Type B pancreatic cell (in vitro differentiated cells): ENCODE results near the gene MATCAP1. TPM values are rescaled to one million over a fixed set of nuclear protein-coding genes. Genes with fewer than 3 reads are reported as not detected.

Source experiments
- DNase-seq: peaks from one replicate; pipeline ENCODE4 v3.0.0; 2021; ENCODE audit warnings: mixed read lengths; ENCODE audit not compliant: unreplicated experiment; ENCODE audit errors: extremely low spot score
- H3K27ac Mint-ChIP-seq: 2 replicates; pipeline ENCODE4 v1.8.0; 2021; ENCODE audit warnings: mild to moderate bottlenecking, mixed read lengths
- H3K27me3 Mint-ChIP-seq: 2 replicates; pipeline ENCODE4 v1.8.0; 2021; ENCODE audit warnings: mixed read lengths
- H3K36me3 Mint-ChIP-seq: 2 replicates; pipeline ENCODE4 v1.8.0; 2021; ENCODE audit warnings: mixed read lengths
- H3K4me1 Mint-ChIP-seq: one replicate; pipeline ENCODE4 v1.8.0; 2021; ENCODE audit warnings: mixed read lengths; ENCODE audit not compliant: unreplicated experiment
- H3K4me3 Mint-ChIP-seq: 2 replicates; pipeline ENCODE4 v1.8.0; 2021; ENCODE audit warnings: mild to moderate bottlenecking, mixed read lengths
- H3K9me3 Mint-ChIP-seq: 2 replicates; pipeline ENCODE4 v1.8.0; 2021; ENCODE audit warnings: mixed read lengths
- total RNA-seq: library from RNA; stranded (reverse); gene quantifications from 2 replicates; pipeline ENCODE4 v1.2.1, GENCODE V29; 2021; ENCODE audit warnings: low replicate concordance
- TF ChIP-seq, protein P1 (sequence below): fragments of 200-600 bp; sonication (generic); conservative IDR thresholded peaks from 2 replicates; pipeline ENCODE4 v1.5.0; 2021; ENCODE audit warnings: antibody characterized with exemption, mild to moderate bottlenecking

The MATCAP1 gene
- total RNA-seq, 1 donor from 2014 or later: 77.8 TPM

DNA sequence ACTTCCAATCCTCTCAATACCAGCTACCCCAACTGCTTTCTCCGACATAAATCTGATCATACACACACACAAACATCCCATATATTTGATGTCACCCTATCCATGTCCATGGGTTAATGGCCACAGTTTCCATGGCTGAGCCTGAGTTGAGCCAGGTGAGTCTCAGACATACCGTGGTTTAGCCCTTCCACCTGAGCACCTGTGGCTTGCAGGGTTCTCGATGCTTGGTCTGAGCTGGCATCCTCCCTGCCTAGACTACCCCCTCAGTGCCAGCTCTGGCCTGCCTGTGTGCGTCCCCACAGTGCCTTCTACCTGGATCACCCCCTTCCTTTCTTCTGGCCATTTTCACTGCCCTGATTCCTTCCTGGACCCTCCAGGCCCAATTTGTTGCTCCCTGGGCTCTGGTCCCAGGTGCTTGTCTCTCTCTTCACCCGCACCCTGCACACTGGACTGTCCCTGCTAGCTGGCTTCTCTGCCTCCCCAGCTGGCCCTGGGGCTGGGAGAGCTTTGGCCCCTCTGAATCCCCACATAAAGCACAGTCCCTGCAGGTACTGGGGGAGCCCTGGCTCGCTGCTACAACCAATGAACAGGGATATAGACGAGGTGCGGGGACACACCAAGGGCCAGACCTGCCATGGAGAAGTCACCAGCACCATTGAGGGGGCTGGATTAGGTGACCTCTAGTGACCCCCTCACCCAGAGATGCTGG lies 22.5 kb upstream of the MATCAP1 start:
- H3K27ac Mint-ChIP-seq: no peak overlapping the region
- H3K4me3 Mint-ChIP-seq: no peak overlapping the region
- H3K4me1 Mint-ChIP-seq: no peaks in the 10 kb centered on the region

DNA sequence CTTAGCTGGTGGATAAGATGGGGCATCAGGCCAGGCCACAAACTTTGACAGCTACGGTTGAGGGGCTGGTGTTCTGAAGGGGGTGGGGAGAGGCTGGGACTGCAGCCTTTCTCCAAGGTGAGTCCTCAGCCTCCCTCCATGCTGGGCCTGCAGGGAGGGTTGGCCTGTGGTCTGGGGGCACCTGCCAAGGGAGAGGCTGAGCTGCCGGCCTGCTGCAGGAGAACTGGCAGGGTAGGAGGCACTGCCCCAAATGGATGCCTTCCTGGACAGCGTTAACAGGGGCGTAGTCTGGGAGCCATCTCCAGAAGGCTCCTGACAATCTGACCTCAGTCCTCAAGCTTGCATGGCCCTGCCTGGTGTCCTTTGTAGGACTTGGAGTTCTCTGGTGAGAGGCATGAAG lies 20.3 kb upstream of the MATCAP1 start:
- H3K4me1 Mint-ChIP-seq: no peaks in the 10 kb centered on the region
- H3K9me3 Mint-ChIP-seq: no peaks in the 10 kb centered on the region
- no peak overlapping the region for H3K27ac Mint-ChIP-seq
- H3K4me3 Mint-ChIP-seq: no peak overlapping the region
- no peaks in the 10 kb centered on the region for H3K27me3 Mint-ChIP-seq
- H3K36me3 Mint-ChIP-seq: no peaks in the 10 kb centered on the region
- TF ChIP-seq, protein P1, sequence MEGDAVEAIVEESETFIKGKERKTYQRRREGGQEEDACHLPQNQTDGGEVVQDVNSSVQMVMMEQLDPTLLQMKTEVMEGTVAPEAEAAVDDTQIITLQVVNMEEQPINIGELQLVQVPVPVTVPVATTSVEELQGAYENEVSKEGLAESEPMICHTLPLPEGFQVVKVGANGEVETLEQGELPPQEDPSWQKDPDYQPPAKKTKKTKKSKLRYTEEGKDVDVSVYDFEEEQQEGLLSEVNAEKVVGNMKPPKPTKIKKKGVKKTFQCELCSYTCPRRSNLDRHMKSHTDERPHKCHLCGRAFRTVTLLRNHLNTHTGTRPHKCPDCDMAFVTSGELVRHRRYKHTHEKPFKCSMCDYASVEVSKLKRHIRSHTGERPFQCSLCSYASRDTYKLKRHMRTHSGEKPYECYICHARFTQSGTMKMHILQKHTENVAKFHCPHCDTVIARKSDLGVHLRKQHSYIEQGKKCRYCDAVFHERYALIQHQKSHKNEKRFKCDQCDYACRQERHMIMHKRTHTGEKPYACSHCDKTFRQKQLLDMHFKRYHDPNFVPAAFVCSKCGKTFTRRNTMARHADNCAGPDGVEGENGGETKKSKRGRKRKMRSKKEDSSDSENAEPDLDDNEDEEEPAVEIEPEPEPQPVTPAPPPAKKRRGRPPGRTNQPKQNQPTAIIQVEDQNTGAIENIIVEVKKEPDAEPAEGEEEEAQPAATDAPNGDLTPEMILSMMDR: no peak
- DNase-seq: no peak

More for the DNA sequence above, 22.5 kb upstream of the MATCAP1 start:
- Mint-ChIP-seq H3K36me3 (no peaks in the 10 kb centered on the region), H3K9me3 (no peaks in the 10 kb centered on the region), H3K27me3 (no peaks in the 10 kb centered on the region)
- TF ChIP-seq, protein P1: no peak
- DNase-seq: no peak

DNA sequence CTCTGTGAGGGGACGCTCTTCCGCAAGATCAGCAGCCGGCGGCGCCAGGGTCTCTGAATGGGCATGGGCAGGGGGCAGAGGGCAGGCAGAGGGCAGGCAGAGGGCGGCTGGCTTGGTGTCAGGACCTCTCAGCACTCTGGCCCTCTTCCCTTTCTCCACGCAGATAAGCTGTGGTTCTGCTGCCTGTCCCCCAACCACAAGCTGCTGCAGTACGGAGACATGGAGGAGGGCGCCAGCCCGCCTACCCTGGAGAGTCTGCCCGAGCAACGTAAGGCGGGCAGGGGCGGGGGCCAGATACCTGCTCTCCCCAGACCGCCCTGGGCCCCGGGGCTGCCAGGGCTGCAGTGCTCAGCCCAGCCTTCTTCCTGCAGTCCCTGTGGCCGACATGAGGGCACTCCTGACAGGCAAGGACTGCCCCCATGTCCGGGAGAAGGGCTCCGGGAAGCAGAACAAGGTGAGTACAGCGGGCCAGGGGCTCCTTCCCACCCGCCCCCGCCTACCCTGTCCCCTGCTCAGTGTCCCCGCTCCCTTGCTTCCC lies 19.3 kb upstream of the MATCAP1 start:
- H3K27ac Mint-ChIP-seq: no peak overlapping the region
- H3K4me3 Mint-ChIP-seq: no peak overlapping the region
- H3K9me3 Mint-ChIP-seq: no peaks in the 10 kb centered on the region
- H3K4me1 Mint-ChIP-seq: no peaks in the 10 kb centered on the region
- TF ChIP-seq, protein P1: no peak
- no peaks in the 10 kb centered on the region for H3K36me3 Mint-ChIP-seq
- no peaks in the 10 kb centered on the region for H3K27me3 Mint-ChIP-seq
- DNase-seq: no peak

DNA sequence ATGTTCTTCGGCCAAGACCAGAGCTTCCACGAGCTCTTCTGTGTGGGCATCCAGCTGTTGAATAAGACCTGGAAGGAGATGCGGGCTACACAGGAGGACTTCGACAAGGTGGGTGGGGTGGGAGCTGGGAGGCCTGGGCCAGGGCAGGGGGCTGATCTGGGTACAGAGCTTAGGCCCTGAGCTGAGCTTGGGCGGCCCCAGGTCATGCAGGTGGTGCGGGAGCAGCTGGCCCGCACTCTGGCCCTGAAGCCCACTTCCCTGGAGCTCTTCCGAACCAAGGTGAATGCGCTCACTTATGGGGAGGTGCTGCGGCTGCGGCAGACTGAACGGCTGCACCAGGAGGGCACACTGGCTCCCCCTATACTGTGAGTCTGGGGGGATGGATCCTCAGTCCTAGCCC lies 18.7 kb upstream of the MATCAP1 start:
- Mint-ChIP-seq H3K27ac (no peak overlapping the region), H3K27me3 (no peaks in the 10 kb centered on the region), H3K9me3 (no peaks in the 10 kb centered on the region), H3K4me3 (no peak overlapping the region), H3K36me3 (no peaks in the 10 kb centered on the region), H3K4me1 (no peaks in the 10 kb centered on the region)
- TF ChIP-seq, protein P1: no peak
- DNase-seq: no peak

DNA sequence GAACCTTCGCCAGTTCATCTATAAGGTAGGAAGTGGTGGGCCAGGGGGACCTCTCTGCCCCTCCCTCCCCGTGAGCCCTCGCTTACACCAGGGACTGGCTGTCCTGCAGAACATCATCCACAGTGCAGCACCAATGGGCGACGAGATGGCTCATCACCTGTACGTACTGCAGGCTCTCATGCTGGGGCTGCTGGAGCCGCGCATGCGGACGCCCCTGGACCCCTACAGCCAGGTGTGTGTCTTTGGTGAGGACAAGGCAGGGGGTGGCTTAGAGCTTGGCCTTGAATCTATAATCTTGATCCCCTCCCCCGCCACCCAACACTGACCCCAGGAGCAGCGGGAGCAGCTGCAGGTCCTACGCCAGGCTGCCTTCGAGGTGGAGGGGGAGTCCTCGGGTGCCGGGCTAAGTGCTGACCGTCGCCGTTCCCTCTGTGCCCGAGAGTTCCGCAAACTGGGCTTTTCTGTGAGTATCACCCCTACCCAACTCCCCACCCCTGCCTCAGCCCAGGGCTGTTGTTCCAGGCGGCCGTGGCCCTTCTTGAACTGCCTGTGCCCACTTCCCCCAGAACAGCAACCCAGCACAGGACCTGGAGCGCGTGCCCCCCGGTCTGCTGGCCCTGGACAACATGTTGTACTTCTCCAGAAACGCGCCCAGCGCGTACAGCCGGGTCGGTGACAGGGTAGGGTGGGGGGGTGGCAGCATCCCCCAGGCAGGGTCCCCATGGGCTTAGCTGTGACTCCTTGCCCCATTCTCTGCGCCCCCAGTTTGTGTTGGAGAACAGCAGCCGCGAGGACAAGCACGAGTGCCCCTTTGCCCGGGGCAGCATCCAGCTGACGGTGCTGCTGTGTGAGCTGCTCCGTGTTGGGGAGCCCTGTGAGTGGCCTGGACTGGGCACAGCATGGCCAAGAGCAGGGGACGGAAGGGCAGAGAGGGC lies 17.9 kb upstream of the MATCAP1 start:
- no peaks in the 10 kb centered on the region for H3K9me3 Mint-ChIP-seq
- no peaks in the 10 kb centered on the region for H3K36me3 Mint-ChIP-seq
- DNase-seq: no peak
- H3K27me3 Mint-ChIP-seq: no peaks in the 10 kb centered on the region
- no peak overlapping the region for H3K27ac Mint-ChIP-seq
- TF ChIP-seq, protein P1: no peak
- H3K4me1 Mint-ChIP-seq: no peaks in the 10 kb centered on the region
- H3K4me3 Mint-ChIP-seq: no peak overlapping the region
